A549 (cell line): ENCODE data around the gene TMC7. TPM values are rescaled to one million over a fixed set of nuclear protein-coding genes. Genes with fewer than 3 reads are reported as not detected.

Experiments
- ATAC-seq, 2 experiments: fragments of 200-7000 bp in 1 of 2; fragments of >200 bp in 1 of 2; cut with Nextera tagmentation in 1 of 2; cut with Tn5 transposase in 1 of 2; 3 replicates each; pipeline versions ENCODE4 v1.8.0 to v1.9.1; 2018 to 2020; ENCODE audit warnings: mild to moderate bottlenecking in 1 of 2, moderate library complexity in 1 of 2
- CTCF ChIA-PET: fragments of 300-600 bp; sonication (Branson Sonifier 250); formaldehyde crosslinking; extraction: SDS; loops from one replicate; lab custom pipeline; 2021; ENCODE audit warnings: antibody characterized with exemption, inconsistent platforms; lab: Yijun Ruan, JAX
- POLR2A ChIA-PET: fragments of 350-600 bp; formaldehyde crosslinking; extraction: SDS; loops from one replicate; lab custom pipeline; 2021; ENCODE audit warnings: antibody characterized with exemption, inconsistent platforms; lab: Yijun Ruan, JAX
- DNase-seq, 2 experiments: peaks; one replicate each; pipeline versions ENCODE4 v3.0.0 to v3.0.0-alpha.2; 2011 to 2016; ENCODE audit warnings: low read depth in 1 of 2, low spot score in 1 of 2
- FAIRE-seq: peaks from 2 replicates; lab custom pipeline; 2011; peaks lifted over from hg19 to GRCh38; lab: Jason Lieb, UNC
- H3K27ac ChIP-seq, 2 experiments: fragments of >200 bp; sonication (Bioruptor Twin); formaldehyde crosslinking; 3 replicates each; pipeline ENCODE4 v1.5.1; 2016 to 2017
- H3K4me1 ChIP-seq: fragments of >200 bp; sonication (Bioruptor Twin); formaldehyde crosslinking; 3 replicates; pipeline ENCODE4 v1.6.1; 2016
- H3K4me2 ChIP-seq: fragments of >200 bp; sonication (Bioruptor Twin); formaldehyde crosslinking; 3 replicates; pipeline ENCODE4 v1.6.1; 2016
- H3K4me3 ChIP-seq: fragments of >200 bp; sonication (Bioruptor Twin); formaldehyde crosslinking; 3 replicates; pipeline ENCODE4 v1.5.1; 2016
- H3K9me3 ChIP-seq: fragments of >200 bp; sonication (Bioruptor Twin); formaldehyde crosslinking; 3 replicates; pipeline ENCODE4 v1.6.1; 2016
- CTCF ChIP-seq: fragments of >200 bp; sonication (Bioruptor Twin); formaldehyde crosslinking; IDR thresholded peaks from 3 replicates; pipeline ENCODE4 v1.5.1; 2016
- EP300 ChIP-seq, 2 experiments: fragments of >200 bp; sonication (Bioruptor Twin); formaldehyde crosslinking; IDR thresholded peaks; 2 replicates in 1 of 2; 3 replicates in 1 of 2; pipeline ENCODE4 v1.6.1; 2016 to 2017
- ESRRA ChIP-seq: fragments of 150-350 bp; IDR thresholded peaks from 2 replicates; pipeline ENCODE4 v1.6.1; 2014; ENCODE audit warnings: mild to moderate bottlenecking, low read length, borderline replicate concordance
- FOSB ChIP-seq: fragments of 250-450 bp; sonication (Bioruptor Pico); IDR thresholded peaks from 2 replicates; pipeline ENCODE4 v1.5.0; 2020; ENCODE audit warnings: mild to moderate bottlenecking, moderate library complexity
- FOSL2 ChIP-seq, 2 experiments: fragments of 450-650 bp in 1 of 2; fragments of >200 bp in 1 of 2; sonication (Bioruptor Twin) in 1 of 2; formaldehyde crosslinking; IDR thresholded peaks; 2 replicates each; pipeline versions ENCODE4 v1.5.0 to v1.6.1; 2016 to 2020; ENCODE audit warnings: mild to moderate bottlenecking in 1 of 2, moderate library complexity in 1 of 2
- HDAC2 ChIP-seq: fragments of 200-600 bp; sonication (generic); IDR thresholded peaks from 2 replicates; pipeline ENCODE4 v1.6.1; 2016
- JUNB ChIP-seq: fragments of >200 bp; sonication (Bioruptor Twin); formaldehyde crosslinking; IDR thresholded peaks from 2 replicates; pipeline ENCODE4 v1.6.1; 2016
- KDM1A ChIP-seq: fragments of 200-600 bp; sonication (generic); IDR thresholded peaks from 2 replicates; pipeline ENCODE4 v1.6.1; 2016; ENCODE audit warnings: low read depth, mild to moderate bottlenecking
- MAFK ChIP-seq: fragments of 450-650 bp; IDR thresholded peaks from 2 replicates; pipeline ENCODE4 v1.6.1; 2014; ENCODE audit not compliant: partially characterized antibody
- MAZ ChIP-seq: fragments of 150-350 bp; IDR thresholded peaks from 2 replicates; pipeline ENCODE4 v1.6.1; 2014; ENCODE audit warnings: antibody characterized with exemption, low read depth, low read length, borderline replicate concordance
- PHF8 ChIP-seq: fragments of 200-600 bp; sonication (generic); IDR thresholded peaks from 2 replicates; pipeline ENCODE4 v1.6.1; 2016; ENCODE audit warnings: low read depth, mild to moderate bottlenecking, antibody characterized with exemption, moderate library complexity, borderline replicate concordance
- POLR2A ChIP-seq: IDR thresholded peaks from 2 replicates; pipeline ENCODE4 v1.6.1; 2012; ENCODE audit warnings: mild to moderate bottlenecking, low read length
- POLR2AphosphoS2 ChIP-seq: conservative IDR thresholded peaks from 2 replicates; pipeline ENCODE4 v1.6.1; 2012; ENCODE audit warnings: low read length, improper control_type of control experiment, inconsistent platforms
- TFCP2L1 ChIP-seq: fragments of 250-450 bp; sonication (Bioruptor Pico); IDR thresholded peaks from 2 replicates; pipeline ENCODE4 v1.5.0; 2021; ENCODE audit warnings: mild to moderate bottlenecking
- TP53 ChIP-seq: fragments of 250-450 bp; sonication (Bioruptor Pico); IDR thresholded peaks from 2 replicates; pipeline ENCODE4 v1.5.0; 2021; ENCODE audit warnings: mild to moderate bottlenecking, moderate library complexity
- ZC3H11A ChIP-seq: fragments of 450-650 bp; IDR thresholded peaks from 2 replicates; pipeline ENCODE4 v1.6.1; 2014; ENCODE audit warnings: antibody characterized with exemption, mild to moderate bottlenecking
- ZFP36 ChIP-seq: fragments of 450-650 bp; IDR thresholded peaks from 2 replicates; pipeline ENCODE4 v1.6.1; 2014; ENCODE audit warnings: borderline replicate concordance; ENCODE audit not compliant: partially characterized antibody
- ZNF302 ChIP-seq: fragments of 250-450 bp; sonication (Bioruptor Pico); IDR thresholded peaks from 2 replicates; pipeline ENCODE4 v1.9.0; 2021; ENCODE audit warnings: inconsistent platforms, mild to moderate bottlenecking, moderate library complexity
- WGBS: methylation state at CpG from one replicate; pipeline ENCODE4 v1.1.6; 2017; ENCODE audit errors: missing lambda C conversion rate; 5-methylcytosine and 5-hydroxymethylcytosine counted together
- polyA plus RNA-seq, 4 experiments: library from polyadenylated mRNA; depleted of rRNA in 3 of 4; stranded (reverse); fragments of >200 nt; fragmentation: RNase III in 1 of 4; extraction: RNeasy Plus Mini Kit Qiagen cat#74134 plus additional on column Dnase treatment in 1 of 4; gene quantifications; 2 replicates in 3 of 4; 3 replicates in 1 of 4; pipeline ENCODE4 v1.2.3, GENCODE V29; 2011 to 2017
- TF ChIP-seq, protein P1 (sequence below): fragments of 250-450 bp; sonication (Bioruptor Pico); IDR thresholded peaks from 2 replicates; pipeline ENCODE4 v1.5.0; 2020; ENCODE audit warnings: low read depth, mild to moderate bottlenecking, moderate library complexity
- TF ChIP-seq, protein P2 (sequence below): fragments of 250-450 bp; sonication (Bioruptor Pico); IDR thresholded peaks from 2 replicates; pipeline ENCODE4 v1.5.0; 2021; ENCODE audit warnings: mild to moderate bottlenecking, moderate library complexity, borderline replicate concordance
- TF ChIP-seq, protein P3 (sequence below): fragments of 150-350 bp; IDR thresholded peaks from 2 replicates; pipeline ENCODE4 v1.6.1; 2014; ENCODE audit warnings: low read depth, mild to moderate bottlenecking, low read length

Gene TMC7
- polyA plus RNA-seq, 2 of the 4 experiments (the other 2 are of a cell fraction): 7.0 to 9.4 TPM

DNA sequence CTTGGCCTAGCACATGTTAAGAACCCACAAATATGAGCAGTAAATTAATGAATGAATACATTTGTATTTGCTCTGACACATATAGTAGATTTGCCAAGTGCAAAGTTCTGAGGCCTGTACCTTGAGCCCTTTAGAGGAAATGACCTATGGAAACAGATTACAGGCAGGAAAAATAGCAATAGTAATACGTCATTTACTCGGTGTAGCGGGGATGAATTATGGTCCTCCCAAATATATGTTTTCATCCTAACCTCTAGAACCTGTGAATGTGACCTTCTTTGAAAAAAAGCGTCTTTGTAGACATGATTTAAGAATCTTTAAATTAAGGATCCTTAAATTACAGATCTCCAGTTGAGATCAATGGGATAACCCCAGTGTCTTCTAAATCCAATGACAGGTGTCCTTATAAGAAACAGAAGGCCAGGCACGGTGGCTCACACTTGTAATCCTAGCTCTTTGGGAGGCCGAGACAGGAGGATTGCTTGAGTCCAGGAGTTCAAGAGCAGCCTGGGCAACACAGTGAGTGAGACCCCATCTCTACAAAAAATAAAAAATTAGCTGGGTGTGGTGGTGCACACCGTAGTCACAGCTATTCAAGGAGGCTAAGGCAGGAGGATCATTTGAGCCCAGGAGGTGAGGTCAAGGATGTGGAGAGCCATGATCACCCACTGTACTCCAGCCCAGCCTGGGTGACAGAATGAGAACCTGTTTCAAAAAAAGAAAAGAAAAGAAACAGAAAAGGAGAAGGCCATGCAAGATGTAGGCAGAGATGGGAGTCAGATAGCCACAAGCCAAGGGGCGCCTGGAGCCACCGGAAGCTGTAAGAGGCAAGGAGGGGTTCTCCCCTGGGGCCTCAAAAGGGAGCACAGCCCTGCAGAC, 124.9 kb downstream of the TMC7 start:
- Histone ChIP-seq H3K4me2 (peak overlapping the region; percentile 66), H3K4me3 (no peak overlapping the region), H3K27ac (peak overlapping the region; percentile 64 to 82), H3K4me1 (peaks cover 48% of the 10 kb centered on the region), H3K9me3 (no peaks in the 10 kb centered on the region)
- ATAC-seq (peak in 1 of 2 experiments; percentile 5; a peak in 1 of 6 replicates), FAIRE-seq (no peak), DNase-seq (no peak)
- TF ChIP-seq EP300 (IDR thresholded peaks at IDR 0.05) (no peak), FOSL2 (IDR thresholded peaks at IDR 0.05) (no peak), FOSL2 (CRISPR knock-in tag; IDR thresholded peaks at IDR 0.05) (no peak), TFCP2L1 (CRISPR knock-in tag) (no peak), HDAC2 (no peak), PHF8 (no peak), CTCF (no peak), ZFP36 (no peak), ZC3H11A (no peak), FOSB (no peak), JUNB (no peak), TP53 (no peak), POLR2A (no peak), ESRRA (no peak)
- TF ChIP-seq, protein P1, sequence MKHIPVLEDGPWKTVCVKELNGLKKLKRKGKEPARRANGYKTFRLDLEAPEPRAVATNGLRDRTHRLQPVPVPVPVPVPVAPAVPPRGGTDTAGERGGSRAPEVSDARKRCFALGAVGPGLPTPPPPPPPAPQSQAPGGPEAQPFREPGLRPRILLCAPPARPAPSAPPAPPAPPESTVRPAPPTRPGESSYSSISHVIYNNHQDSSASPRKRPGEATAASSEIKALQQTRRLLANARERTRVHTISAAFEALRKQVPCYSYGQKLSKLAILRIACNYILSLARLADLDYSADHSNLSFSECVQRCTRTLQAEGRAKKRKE (CRISPR knock-in tag): no peak
- TF ChIP-seq, protein P2, sequence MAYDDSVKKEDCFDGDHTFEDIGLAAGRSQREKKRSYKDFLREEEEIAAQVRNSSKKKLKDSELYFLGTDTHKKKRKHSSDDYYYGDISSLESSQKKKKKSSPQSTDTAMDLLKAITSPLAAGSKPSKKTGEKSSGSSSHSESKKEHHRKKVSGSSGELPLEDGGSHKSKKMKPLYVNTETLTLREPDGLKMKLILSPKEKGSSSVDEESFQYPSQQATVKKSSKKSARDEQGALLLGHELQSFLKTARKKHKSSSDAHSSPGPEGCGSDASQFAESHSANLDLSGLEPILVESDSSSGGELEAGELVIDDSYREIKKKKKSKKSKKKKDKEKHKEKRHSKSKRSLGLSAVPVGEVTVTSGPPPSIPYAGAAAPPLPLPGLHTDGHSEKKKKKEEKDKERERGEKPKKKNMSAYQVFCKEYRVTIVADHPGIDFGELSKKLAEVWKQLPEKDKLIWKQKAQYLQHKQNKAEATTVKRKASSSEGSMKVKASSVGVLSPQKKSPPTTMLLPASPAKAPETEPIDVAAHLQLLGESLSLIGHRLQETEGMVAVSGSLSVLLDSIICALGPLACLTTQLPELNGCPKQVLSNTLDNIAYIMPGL: no peak
- 76% methylated on average over 9 of the region's 9 CpGs for WGBS
- ChIA-PET POLR2A (no interaction called here), CTCF (interaction anchor here (0.7 to 12.5 kb wide), 6 partner anchors 12 to 394 kb away, joined by 3 to 114 read pairs (median 4); no protein-coding TSS in a partner anchor)

GRCh38 chr16:19109288-19109664, 125.5 kb downstream of the TMC7 start:
- TF ChIP-seq KDM1A (no peak), ESRRA (no peak), TP53 (no peak), MAZ (no peak), TFCP2L1 (CRISPR knock-in tag) (no peak), MAFK (no peak), ZNF302 (CRISPR knock-in tag) (no peak), POLR2AphosphoS2 (no peak), POLR2A (no peak), HDAC2 (no peak)
- TF ChIP-seq, protein P3, sequence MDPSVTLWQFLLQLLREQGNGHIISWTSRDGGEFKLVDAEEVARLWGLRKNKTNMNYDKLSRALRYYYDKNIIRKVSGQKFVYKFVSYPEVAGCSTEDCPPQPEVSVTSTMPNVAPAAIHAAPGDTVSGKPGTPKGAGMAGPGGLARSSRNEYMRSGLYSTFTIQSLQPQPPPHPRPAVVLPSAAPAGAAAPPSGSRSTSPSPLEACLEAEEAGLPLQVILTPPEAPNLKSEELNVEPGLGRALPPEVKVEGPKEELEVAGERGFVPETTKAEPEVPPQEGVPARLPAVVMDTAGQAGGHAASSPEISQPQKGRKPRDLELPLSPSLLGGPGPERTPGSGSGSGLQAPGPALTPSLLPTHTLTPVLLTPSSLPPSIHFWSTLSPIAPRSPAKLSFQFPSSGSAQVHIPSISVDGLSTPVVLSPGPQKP: no peak
- TF ChIP-seq, protein P1 (CRISPR knock-in tag): no peak
- CTCF ChIA-PET: interaction anchor here (2.3 to 12.5 kb wide), 2 partner anchors 15 to 23 kb away, joined by 20 to 114 read pairs; no protein-coding TSS in a partner anchor
- ATAC-seq (no peak), DNase-seq (no peak), FAIRE-seq (no peak)
- peak overlapping the region in 1 of 2 experiments; percentile 82; a peak in 3 of 6 replicates for H3K27ac ChIP-seq
- POLR2A ChIA-PET: no interaction called here
- peaks cover 48% of the 10 kb centered on the region for H3K4me1 ChIP-seq
- WGBS: 93% methylated on average over 4 of the region's 4 CpGs
- H3K4me3 ChIP-seq: no peak overlapping the region
- H3K4me2 ChIP-seq: no peak overlapping the region
- no peaks in the 10 kb centered on the region for H3K9me3 ChIP-seq
